HCT116 (cell line): ENCODE results near the gene B3GALT5.

Experiments used
- CEBPB ChIP-seq: IDR thresholded peaks from 2 replicates; pipeline ENCODE4 v1.6.1; 2012; ENCODE audit warnings: low read depth
- EGR1 ChIP-seq: IDR thresholded peaks from 2 replicates; pipeline ENCODE4 v1.6.1; 2012; ENCODE audit warnings: low read depth
- EZH2phosphoT487 ChIP-seq: fragments of 200-600 bp; IDR thresholded peaks from 2 replicates; pipeline ENCODE4 v1.6.1; 2018; ENCODE audit warnings: antibody characterized with exemption, borderline replicate concordance
- POLR2A ChIP-seq: IDR thresholded peaks from 2 replicates; pipeline ENCODE4 v1.7.0; 2011; ENCODE audit warnings: borderline replicate concordance; ENCODE audit not compliant: insufficient read depth, insufficient read length; ENCODE audit errors: extremely low read depth
- POLR2AphosphoS5 ChIP-seq: IDR thresholded peaks from 2 replicates; pipeline ENCODE4 v1.6.1; 2011; ENCODE audit warnings: mild to moderate bottlenecking, low read depth, low read length, moderate library complexity
- REST ChIP-seq: IDR thresholded peaks from 2 replicates; pipeline ENCODE4 v1.6.1; 2012; ENCODE audit warnings: low read depth
- SIN3A ChIP-seq: IDR thresholded peaks from 2 replicates; pipeline ENCODE4 v1.6.1; 2012; ENCODE audit warnings: low read depth
- SP1 ChIP-seq: IDR thresholded peaks from 2 replicates; pipeline ENCODE4 v1.6.1; 2012; ENCODE audit warnings: low read depth
- SRF ChIP-seq: IDR thresholded peaks from 2 replicates; pipeline ENCODE4 v1.6.1; 2012; ENCODE audit warnings: low read depth
- TCF7L2 ChIP-seq: IDR thresholded peaks from 2 replicates; pipeline ENCODE4 v1.7.0; 2011; ENCODE audit warnings: borderline replicate concordance, inconsistent platforms; ENCODE audit not compliant: insufficient read depth, insufficient read length; ENCODE audit errors: extremely low read depth
- ZFX ChIP-seq: fragments of 450-650 bp; IDR thresholded peaks from 2 replicates; pipeline ENCODE4 v1.6.1; 2017
- TF ChIP-seq, protein P1 (sequence below), 3 experiments: fragments of 200-600 bp in 1 of 3; sonication (generic) in 1 of 3; IDR thresholded peaks in 2 of 3; conservative IDR thresholded peaks in 1 of 3; 2 replicates each; pipeline ENCODE4 v1.5.1; 2012 to 2017; ENCODE audit warnings: low read depth in 2 of 3, low read length in 2 of 3, antibody characterized with exemption in 1 of 3, borderline replicate concordance in 1 of 3, control low read depth in 1 of 3, mild to moderate bottlenecking in 1 of 3, mixed read lengths in 1 of 3, mixed run types in 1 of 3, moderate library complexity in 1 of 3; ENCODE audit not compliant: insufficient read depth in 1 of 3

GRCh38 chr21:39720126-39720778 lies 107.5 kb downstream of the B3GALT5 start:
- TF ChIP-seq, protein P1, sequence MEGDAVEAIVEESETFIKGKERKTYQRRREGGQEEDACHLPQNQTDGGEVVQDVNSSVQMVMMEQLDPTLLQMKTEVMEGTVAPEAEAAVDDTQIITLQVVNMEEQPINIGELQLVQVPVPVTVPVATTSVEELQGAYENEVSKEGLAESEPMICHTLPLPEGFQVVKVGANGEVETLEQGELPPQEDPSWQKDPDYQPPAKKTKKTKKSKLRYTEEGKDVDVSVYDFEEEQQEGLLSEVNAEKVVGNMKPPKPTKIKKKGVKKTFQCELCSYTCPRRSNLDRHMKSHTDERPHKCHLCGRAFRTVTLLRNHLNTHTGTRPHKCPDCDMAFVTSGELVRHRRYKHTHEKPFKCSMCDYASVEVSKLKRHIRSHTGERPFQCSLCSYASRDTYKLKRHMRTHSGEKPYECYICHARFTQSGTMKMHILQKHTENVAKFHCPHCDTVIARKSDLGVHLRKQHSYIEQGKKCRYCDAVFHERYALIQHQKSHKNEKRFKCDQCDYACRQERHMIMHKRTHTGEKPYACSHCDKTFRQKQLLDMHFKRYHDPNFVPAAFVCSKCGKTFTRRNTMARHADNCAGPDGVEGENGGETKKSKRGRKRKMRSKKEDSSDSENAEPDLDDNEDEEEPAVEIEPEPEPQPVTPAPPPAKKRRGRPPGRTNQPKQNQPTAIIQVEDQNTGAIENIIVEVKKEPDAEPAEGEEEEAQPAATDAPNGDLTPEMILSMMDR (IDR thresholded peaks at IDR 0.05 in 2 of 3, conservative IDR thresholded peaks at IDR 0.05 in 1 of 3; ENCODE audit: borderline replicate concordance in 1 of 3, insufficient read depth in 1 of 3, low read depth in 2 of 3, low read length in 2 of 3), result peak in 2 of 3 experiments; percentile 19 to 28; a peak in 2 of 6 replicates
- TF ChIP-seq POLR2AphosphoS5, result no peak
- TF ChIP-seq REST, result no peak
- no peak for TF ChIP-seq EZH2phosphoT487
- TF ChIP-seq SRF, result no peak
- no peak for TF ChIP-seq POLR2A
- no peak for TF ChIP-seq SP1
- no peak for TF ChIP-seq CEBPB
- no peak for TF ChIP-seq TCF7L2
- TF ChIP-seq EGR1, result no peak
- no peak for TF ChIP-seq ZFX
- TF ChIP-seq SIN3A, result no peak
